GM12865 (cell line): ENCODE measurements around the gene ERF.

Experiments
- DNase-seq: peaks from one replicate; pipeline ENCODE4 v3.0.0; 2010; ENCODE audit warnings: low read depth
- H3K4me3 ChIP-seq: 2 replicates; pipeline ENCODE4 v1.5.1; 2011; ENCODE audit warnings: mild to moderate bottlenecking, low read depth, low read length, control low read depth
- TF ChIP-seq, protein P1 (sequence below): IDR thresholded peaks from 2 replicates; pipeline ENCODE4 v1.5.1; 2011; ENCODE audit warnings: low read length, control low read depth, low read depth, inconsistent platforms; ENCODE audit not compliant: insufficient read depth; ENCODE audit errors: missing control alignments

The ERF gene

DNA sequence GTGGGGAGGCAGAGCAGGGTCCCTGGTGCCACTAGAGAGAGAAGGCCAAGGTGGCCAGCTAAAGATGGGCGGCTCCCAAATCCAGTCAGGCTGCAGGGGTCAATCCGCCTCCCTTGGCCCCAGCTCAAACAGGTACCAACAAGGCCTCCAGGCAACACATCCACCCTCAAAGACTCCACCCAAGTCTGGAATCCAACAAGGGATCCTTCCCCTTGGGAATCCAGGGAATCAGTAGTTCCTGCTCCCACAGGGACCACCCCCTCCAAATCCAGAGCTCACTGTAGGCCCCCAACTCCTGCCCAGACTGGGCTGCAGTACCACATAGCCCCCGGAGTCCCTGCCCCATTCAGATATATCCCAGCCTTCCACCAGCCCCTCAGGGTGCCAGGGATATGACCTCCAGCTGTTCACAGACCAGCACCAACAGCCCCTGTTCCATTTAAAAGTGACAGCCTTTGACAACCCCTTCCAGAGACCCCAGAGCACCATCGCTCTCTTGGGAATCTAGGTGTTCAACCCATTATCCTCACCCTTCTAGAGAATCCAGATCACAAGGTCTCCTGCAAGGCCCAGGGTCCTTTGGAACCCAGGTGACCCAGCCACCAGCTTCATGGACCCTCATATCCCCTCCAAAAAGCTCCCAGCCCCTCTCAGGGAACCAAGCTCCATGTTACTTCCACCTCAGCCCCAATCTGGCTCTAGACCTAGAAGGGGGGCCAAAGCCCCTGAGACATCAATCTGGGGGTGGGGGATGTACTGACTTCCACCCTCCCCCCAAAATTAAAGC, 3.2 kb downstream of the ERF start:
- DNase-seq: no peak
- TF ChIP-seq, protein P1, sequence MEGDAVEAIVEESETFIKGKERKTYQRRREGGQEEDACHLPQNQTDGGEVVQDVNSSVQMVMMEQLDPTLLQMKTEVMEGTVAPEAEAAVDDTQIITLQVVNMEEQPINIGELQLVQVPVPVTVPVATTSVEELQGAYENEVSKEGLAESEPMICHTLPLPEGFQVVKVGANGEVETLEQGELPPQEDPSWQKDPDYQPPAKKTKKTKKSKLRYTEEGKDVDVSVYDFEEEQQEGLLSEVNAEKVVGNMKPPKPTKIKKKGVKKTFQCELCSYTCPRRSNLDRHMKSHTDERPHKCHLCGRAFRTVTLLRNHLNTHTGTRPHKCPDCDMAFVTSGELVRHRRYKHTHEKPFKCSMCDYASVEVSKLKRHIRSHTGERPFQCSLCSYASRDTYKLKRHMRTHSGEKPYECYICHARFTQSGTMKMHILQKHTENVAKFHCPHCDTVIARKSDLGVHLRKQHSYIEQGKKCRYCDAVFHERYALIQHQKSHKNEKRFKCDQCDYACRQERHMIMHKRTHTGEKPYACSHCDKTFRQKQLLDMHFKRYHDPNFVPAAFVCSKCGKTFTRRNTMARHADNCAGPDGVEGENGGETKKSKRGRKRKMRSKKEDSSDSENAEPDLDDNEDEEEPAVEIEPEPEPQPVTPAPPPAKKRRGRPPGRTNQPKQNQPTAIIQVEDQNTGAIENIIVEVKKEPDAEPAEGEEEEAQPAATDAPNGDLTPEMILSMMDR: no peak
- H3K4me3 ChIP-seq: no peak overlapping the region

DNA sequence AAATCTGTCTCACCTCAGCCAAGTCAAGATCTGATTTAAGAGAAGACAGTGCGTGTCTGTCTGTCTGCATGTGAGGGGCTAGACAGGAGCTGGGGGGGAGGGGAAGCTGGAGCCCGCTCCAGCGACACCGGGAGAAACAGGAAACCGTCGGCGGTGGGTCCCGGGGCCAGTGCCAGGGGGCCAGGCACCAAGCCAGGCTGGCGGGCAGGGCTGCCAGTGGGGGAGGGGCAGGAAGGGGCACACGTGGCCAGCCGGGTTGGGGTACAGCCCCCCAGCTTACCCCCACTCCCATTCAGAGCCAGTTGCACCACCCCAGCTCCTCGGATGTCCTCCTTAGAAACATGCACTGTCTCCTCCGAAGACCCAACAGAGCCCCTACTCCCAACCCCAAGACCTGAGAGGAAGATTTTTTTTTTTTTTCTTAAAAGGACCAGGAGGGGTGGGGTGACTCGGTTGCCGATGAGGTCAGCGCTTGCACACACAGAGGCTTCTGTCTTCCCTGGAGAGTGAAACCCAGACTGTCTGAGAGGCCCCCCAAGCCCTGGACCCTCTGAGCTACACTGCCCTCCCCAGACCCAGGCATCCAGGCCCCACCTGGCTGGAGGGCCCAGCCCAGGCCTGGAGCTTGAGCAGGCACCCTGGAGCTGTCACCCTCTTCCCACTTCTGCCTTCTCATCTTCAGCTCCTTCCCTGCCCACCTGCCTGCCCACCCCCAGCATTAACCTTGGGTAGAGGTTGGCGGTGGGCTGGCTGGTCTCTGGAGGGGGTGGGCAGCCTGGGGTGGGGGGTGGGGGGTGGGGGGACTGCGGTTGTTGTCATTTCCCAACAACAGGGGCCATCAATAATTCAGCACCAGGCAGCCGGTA, 4.0 kb downstream of the ERF start:
- TF ChIP-seq, protein P1: no peak
- no peak overlapping the region for H3K4me3 ChIP-seq
- no peak for DNase-seq

DNA sequence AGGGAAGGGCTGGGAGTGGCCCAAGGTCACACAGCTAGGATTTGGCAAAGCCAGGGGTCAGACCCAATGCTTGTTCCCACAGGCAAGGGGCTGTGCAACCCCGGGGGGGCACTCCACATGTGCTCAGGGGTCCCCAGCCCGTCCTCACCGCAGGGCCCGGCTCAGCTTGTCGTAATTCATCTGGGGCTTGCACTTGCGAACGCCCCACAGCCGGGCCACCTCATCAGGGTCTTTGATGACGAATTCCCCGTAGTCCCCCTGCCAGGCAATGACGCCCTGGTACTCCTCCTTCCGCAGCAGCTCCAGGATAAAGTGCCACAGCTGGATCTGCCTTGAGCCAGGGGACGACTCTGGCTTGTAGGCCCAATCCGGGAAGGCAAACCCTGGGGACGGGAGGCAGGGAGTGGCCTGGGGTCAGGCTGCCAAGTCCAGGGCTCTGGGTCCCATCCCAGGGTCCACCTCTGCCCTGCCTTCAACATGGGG, 4.7 kb downstream of the ERF start:
- no peak for DNase-seq
- no peak overlapping the region for H3K4me3 ChIP-seq
- TF ChIP-seq, protein P1: no peak

DNA sequence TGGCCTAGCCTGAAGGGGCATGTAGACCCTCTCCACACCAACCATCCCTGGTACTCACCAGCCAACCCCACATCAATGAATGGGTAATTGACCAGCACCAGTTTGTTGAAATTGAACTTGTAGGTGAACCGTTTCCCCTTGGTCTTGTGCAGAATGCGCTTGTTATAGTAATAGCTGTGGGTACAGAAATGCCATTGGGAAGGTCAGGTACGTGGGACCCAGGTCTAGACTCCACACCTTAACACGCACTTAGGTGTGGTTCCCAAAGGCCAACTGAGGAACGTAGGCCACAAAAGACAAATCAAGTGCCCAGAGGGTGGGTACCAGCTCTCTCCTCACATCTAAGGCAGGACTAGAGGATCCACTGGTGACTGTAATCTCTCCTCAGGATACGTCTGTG, 5.2 kb downstream of the ERF start:
- DNase-seq: no peak
- TF ChIP-seq, protein P1: no peak
- no peak overlapping the region for H3K4me3 ChIP-seq

DNA sequence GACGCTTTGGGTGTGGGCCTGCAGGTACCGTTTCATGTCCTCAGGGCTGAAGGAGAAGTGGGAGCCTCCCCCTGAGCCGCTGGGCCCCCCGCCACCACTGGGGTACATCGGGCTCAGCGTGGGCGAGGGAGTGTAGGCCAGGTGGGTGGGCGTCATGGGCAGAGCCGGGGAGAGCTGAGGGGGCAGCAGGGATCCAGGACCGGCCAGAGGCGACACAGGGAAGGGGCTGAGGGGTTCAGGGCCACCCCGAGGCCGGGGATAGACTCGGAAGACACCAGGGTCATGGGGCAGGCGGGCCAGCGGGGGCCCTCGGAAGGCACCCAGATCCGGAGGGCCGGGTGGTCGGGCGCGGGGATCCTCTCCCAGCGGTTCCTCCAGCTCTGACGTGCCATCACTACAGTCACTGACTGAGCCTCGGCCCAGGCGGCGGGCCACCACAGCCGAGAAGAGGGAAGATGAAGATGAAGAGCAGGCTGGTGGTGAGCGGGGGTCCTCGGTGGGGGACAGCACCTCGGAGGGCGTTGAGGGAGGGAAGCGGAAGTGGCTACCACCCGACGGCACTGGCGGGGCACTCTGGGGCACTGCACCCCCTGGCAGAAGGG, 5.7 kb downstream of the ERF start:
- H3K4me3 ChIP-seq: no peak overlapping the region
- no peak for DNase-seq
- TF ChIP-seq, protein P1: no peak

DNA sequence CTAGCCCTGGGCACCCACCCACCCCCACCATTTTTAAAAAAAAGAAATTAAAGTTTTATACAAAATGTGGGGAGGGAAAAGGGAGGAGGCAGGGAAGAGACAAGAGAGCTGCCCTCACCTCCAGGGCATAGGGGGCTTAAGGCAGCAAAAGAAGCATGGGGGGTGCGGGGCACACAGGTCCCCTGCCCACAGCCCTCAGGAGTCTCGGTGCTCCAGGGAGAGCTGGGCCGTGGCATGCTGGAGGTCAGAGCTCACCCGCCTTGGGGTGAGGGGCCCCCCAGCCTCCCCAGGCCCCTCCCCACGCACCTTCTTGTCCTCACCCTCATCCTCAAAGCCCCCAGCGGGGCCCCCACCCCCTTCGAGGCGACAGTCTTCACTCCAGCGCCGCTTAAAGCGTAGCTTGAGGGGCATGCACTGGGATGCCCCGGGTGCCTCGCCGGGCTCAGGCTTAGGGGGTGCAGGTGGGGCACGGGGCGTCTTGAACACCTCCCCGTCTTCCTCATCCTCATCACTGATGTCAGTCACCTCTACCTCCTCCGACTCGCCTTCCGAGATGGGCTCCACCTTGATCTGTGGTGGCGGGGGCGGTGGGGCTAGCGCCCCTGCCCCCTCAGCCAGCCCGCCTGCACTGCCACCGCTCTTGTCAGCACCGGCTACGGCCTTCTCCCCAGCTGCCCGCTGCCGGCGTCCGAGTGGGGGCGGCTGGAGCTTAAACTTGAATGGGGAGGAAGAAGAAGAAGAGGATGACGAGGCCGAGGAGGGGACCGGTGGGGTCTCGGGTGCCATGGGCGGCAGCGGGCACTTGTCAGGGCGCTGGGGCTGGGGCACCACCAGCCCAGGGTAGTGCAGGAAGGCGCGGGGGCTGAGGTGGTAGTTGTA, 6.4 kb downstream of the ERF start:
- no peak overlapping the region for H3K4me3 ChIP-seq
- DNase-seq: no peak
- TF ChIP-seq, protein P1: no peak
